HG03378 (cell line): Measurements from ENCODE around the gene COQ6.
A peak's percentile ranks its signal among the peaks of the same experiment; 100 is the strongest.
"Not testable (repeated sequence)": the region's sequence is repeated elsewhere in the genome, so short reads cannot be mapped to it uniquely, and the experiment has no call there.

Experiments used
- ATAC-seq: cut with Tn5 transposase; IDR thresholded peaks from one replicate; pipeline ENCODE4 v1.9.1; 2021; ENCODE audit warnings: mild to moderate bottlenecking, moderate library complexity; ENCODE audit not compliant: unreplicated experiment

COQ6 gene

DNA sequence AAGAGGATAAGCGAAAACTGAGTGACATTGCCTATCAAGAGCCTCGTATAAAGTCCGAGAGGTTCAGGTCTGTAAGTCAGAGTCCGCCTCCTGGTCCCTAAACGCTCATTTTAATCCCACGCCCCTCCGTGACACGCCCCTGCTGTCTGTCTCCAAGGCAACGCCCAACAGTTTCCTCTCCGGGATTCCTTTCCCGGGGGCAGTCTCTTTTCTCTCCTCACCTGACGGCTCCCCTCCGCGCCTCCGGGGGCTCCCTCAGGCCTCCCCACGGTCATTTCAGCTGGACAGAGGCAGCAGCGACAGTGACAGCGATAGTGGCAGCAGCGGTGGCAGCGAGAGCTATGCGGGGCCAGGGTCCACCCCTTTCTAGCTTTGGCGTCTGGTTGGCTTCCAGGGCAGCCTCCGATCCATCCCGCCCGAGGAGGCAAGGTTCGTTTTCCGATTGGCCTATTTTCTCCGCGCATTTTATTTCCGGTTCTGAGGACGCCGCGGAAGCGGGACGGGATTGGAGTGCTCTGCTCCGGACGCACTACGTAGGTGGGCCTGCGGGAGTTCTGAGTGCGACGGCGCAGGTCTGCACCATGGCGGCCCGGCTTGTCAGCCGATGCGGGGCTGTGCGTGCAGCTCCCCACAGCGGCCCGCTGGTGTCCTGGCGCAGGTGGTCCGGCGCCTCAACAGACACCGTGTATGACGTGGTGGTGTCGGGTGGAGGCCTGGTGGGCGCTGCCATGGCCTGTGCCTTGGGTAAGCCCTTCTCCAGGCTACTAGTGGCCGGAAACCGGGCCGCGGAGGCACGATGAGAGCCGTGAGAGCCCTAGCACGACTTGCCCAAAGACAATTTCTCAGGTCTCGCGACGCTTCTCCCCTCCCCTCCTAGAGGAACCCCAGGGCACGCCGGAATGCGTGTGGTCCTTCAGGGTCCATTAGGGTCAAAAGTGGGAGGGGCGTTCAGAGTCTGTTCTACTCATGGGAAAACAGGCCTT lies at the start of gene COQ6, which contains the start of gene FAM161B:
Gene COQ6 (plus strand): TSS at position 551 of the 983 bp plus-strand sequence. CDS start 31 bp downstream, at position 582.
Gene FAM161B (minus strand): TSS at position 343 of the 983 bp plus-strand sequence. CDS start 68 bp downstream, at position 275.
- peak; percentile 88 for ATAC-seq

DNA sequence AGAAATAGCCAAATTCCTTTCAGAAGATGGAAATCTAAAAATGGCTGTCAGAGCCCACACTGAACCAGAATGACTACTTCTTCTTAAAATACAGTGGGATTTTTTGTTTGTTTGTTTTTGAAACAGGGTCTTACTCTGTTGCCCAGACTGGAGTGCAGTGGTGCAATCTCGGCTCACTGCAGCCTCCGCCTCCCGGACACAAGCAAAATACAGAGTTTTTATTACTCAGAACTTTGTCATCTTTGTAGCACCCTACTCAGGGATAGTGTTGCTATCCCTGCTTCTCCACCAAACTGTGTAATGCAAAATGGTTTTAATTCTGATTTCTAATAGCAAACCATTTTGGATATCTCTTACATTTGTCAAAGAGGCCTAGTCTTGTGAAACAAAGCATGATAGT lies 47.1 kb upstream of the COQ6 start:
- ATAC-seq = no peak

DNA sequence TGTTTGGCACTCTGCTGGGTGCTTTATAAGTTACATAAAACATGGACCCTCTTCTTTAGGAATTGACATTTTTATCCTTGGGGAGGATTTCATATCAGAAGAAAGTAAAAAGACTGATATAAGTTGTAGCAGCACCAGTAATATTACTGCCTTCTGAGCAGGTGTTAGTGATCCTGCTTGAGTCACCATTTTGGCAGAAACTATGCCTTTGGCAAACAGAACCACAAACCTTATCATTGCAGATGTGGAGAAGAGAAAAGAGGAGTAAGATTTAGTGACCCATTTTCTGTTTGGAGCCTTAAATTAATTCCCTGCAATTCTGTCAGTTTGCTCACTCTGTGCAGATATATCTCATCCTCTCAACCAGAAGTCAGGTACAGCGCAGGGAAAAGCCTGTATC lies 40.4 kb upstream of the COQ6 start:
- ATAC-seq = no peak

GRCh38 chr14:73913256-73913655 lies 36.8 kb upstream of the COQ6 start:
- ATAC-seq = no peak

GRCh38 chr14:73916324-73916723 lies 33.8 kb upstream of the COQ6 start:
- no peak for ATAC-seq

- not testable (repeated sequence) for ATAC-seq
These were observed 30.6 kb upstream of the COQ6 start for GRCh38 chr14:73919457-73919856.

- ATAC-seq = no peak
These were observed 25.8 kb upstream of the COQ6 start for GRCh38 chr14:73924337-73924736.

- ATAC-seq = no peak
These were observed 14.4 kb upstream of the COQ6 start for GRCh38 chr14:73935666-73936065.

DNA sequence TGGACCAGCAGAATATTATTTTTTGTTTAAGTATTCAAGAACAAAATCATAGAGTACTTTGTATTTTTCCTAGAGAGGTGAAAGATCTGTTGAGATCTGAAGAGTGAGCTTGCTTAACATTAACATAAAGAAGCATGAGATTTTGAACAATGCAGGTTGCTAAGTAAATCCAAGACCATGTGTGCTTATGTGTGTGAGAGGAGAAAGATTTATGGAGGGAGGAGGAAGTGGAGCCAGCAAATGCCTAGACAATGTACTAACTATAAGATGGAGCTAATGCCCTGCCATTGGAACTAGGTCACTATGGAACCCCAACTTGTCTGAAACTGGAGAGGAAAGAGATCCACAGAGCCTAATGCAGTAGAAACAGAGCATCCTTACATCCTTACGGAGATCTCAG lies 13.6 kb upstream of the COQ6 start:
- no peak for ATAC-seq

DNA sequence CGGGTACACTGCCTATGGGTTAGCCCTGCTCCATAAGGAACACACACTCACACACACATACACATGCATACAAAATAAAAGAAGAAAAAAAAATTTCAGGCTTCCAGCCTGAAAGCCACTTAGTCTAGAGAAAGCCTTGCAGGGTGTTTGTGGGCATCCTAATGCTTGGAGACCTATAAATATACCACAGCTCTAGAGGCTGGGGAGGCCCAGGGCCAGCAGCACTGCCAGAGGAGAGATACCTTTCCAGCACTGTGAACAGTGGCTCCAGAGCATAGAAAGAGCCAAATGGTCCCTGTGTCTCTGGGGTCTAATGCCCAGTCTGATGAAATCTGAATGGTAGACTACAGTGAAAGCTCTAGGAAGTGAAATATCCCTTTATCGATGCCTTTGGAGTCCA lies 13.1 kb upstream of the COQ6 start:
- no peak for ATAC-seq

GRCh38 chr14:73942180-73942579 lies 7.9 kb upstream of the COQ6 start:
- no peak for ATAC-seq

GRCh38 chr14:73943083-73943482 lies 7.0 kb upstream of the COQ6 start:
- ATAC-seq = no peak

DNA sequence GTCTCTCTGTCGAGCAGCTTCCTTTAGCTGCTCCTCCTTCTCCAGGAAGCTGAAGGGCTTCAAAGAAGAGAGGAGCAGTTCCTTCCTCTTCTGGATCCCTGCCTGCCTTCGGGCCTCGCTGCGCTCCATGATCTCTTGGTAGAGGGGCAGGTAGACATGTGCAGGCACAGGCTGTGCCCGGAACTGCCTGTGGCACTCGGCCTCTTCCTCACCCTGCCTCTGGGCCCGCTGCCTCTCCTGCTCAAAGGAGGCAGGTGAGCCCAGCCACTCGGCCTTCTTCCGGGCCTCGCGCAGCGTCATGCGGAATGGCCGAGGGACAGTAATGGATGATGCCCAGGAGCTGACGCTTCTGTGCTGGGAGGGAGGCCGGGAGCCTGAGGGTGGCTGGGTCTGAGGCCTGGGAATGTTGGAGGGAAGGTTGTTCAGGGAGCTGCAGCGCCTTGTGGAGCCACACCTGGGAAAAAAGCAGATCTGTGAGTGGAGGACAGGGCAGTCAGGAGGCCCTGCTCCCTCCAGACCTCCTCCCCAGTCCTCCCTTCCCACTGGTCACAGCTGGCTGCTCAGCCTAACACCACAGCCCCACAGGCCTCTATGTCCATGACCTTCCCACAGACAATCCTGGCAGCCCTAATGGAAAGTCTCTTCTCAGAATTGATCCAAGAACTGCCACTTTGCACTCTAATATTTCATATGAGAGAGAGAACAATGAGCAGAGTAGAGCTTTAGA lies 5.5 kb upstream of the COQ6 start:
- ATAC-seq = no peak

- no peak for ATAC-seq
These were observed 4.9 kb upstream of the COQ6 start for GRCh38 chr14:73945159-73945670.

GRCh38 chr14:73953731-73954130 lies 3.6 kb downstream of the COQ6 start:
- no peak for ATAC-seq

DNA sequence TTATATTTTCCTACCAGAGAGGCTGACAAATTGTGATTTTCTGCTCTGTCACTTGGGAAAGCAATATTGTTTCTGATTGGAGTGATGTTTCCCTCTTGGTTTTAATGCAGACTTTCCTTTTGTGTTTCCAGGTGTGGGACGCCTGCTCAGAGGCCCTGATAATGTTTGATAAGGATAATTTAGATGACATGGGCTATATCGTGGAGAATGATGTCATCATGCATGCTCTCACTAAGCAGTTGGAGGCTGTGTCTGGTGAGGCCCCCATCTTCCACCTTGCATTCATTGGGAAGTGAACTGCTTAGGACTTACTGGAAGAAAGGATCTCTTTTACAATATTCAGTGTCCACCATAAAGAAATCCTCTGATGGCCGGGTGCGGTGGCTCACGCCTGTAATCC lies 5.6 kb downstream of the COQ6 start:
- ATAC-seq = no peak

GRCh38 chr14:73958591-73958990 lies 8.5 kb downstream of the COQ6 start:
- no peak for ATAC-seq

DNA sequence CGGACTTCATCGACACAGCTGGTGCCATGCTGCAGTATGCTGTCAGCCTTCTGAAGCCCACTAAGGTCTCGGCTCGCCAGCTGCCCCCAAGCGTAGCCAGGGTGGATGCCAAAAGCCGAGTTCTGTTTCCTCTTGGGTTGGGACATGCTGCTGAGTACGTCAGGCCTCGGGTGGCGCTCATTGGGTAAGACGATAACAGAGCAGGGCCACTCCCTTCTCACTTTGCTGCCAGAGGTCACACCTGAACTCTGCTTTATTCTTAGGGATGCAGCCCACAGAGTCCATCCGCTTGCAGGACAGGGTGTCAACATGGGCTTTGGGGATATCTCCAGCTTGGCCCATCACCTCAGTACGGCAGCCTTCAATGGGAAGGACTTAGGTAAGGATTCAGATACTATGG lies 11.1 kb downstream of the COQ6 start:
- ATAC-seq = no peak

DNA sequence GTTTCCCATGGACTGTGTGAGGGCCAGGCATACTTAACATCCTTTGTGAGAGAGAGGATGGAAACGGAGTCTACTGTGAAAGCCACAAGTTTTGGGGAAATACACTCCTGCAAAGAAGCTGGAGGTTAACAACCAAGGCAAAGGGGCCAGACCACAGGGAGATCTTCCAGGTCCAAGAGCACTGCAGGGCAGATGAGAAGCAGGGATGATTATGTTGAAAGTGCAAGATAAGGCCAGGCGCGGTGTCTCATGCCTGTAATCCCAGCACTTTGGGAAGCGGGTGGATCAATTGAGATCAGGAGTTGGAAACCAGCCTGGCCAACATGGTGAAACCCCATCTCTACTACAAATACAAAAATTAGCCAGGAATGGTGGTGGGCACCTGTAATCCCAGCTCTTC lies 15.1 kb downstream of the COQ6 start:
- no peak for ATAC-seq

GRCh38 chr14:73968885-73969284 lies 18.8 kb downstream of the COQ6 start:
- ATAC-seq = no peak

- no peak for ATAC-seq
These were observed 23.4 kb downstream of the COQ6 start for GRCh38 chr14:73973497-73973896.

DNA sequence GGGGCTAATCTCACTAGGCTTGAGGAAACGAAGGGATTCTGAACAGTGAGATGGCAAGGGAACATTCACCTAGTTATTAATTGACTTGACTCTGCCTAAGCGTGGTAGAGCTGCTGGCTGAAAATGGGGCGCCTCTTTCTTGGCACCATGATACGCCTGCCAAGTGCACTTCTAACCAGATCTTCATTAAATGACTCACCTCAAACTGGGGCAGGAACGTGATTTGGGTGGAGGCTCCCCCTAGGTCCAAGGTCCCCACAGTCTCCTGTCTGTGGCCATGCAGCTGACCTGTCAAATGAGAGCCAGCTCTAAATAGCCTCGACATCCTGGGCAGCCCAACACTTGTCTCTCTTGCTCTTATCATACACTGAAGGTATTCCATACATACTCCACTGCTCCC lies 26.0 kb downstream of the COQ6 start:
- no peak for ATAC-seq
